ENCODE data around the gene ITIH3. TPM values are rescaled to one million over a fixed set of nuclear protein-coding genes. Genes with fewer than 3 reads are reported as not detected.

The ITIH3 gene
- total and polyA plus RNA-seq, 2 of the 8 experiments (the other 6 are each of a cell fraction or from before 2014, with no cell fraction given), result not detected

DNA sequence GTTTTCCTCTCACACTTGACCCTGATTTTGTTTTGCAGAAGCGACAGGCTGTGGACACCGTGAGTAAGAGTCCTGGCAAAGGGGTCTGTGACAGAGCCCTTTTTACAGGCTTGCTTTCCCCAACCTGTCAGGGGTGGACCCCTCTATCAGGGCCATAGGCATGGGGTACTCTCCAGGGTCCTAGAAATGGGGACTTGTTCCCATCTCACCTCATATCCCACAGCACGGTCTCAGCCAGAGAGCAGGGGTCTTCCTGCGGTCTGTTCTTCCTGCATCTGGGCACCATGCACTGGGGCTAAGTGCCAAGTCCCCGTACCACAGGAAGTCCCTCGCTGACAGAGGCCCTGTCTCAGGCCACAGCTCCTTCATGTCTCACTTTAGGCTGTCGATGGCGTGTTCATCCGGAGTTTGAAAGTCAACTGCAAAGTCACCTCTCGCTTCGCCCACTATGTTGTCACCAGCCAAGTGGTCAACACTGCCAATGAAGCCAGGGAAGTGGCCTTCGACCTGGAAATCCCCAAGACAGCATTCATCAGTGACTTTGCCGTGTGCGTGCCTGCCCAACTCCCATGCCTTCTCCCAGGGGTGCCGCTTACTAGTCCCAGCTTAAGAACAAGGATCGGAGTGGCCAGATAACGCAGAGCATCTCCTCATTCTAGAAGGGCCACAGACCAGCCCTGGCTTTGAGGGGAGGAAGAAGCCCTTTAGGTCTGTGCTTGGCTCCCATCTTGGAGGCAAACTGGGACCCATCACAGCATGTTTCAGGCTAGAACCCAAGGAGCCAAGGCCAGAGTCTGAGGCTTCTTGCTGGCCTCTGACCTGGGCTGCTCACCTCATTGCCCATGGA, 16.4 kb upstream of the ITIH3 start (continued):
- no peak for TF ChIP-seq BACH1 (IDR thresholded peaks at IDR 0.05; ENCODE audit: low read length)
- no peak for TF ChIP-seq SUZ12 (IDR thresholded peaks at IDR 0.05; ENCODE audit: low read length)
- no peak for TF ChIP-seq EP300 (IDR thresholded peaks at IDR 0.05; ENCODE audit: borderline replicate concordance in 1 of 2, low read depth in 2 of 2, low read length in 2 of 2)
- TF ChIP-seq KDM5A (IDR thresholded peaks at IDR 0.05; ENCODE audit: low read length), result no peak
